Effector memory CD8-positive, alpha-beta T cell (primary cell): Measurements from ENCODE around the gene PARVA.

Source experiments
- ATAC-seq: fragments of 150-1000 bp; cut with Tn5 transposase; replicated peaks from 2 replicates; pipeline ENCODE4 v1.10.0; 2021; ENCODE audit warnings: mild to moderate bottlenecking, moderate library complexity
- DNase-seq, 3 experiments: peaks; one replicate each; pipeline ENCODE4 v3.0.0; 2021
- H3K27ac Mint-ChIP-seq, 2 donors: one replicate each; pipeline ENCODE4 v1.8.0; 2022; ENCODE audit warnings: mild to moderate bottlenecking in 2 of 2, mixed read lengths in 2 of 2, moderate library complexity in 2 of 2
- H3K27me3 Mint-ChIP-seq, 2 donors: one replicate each; pipeline ENCODE4 v1.8.0; 2022; ENCODE audit warnings: mixed read lengths in 2 of 2
- H3K36me3 Mint-ChIP-seq: one replicate; pipeline ENCODE4 v1.8.0; 2022; ENCODE audit warnings: mild to moderate bottlenecking, moderate library complexity, mixed read lengths; ENCODE audit not compliant: insufficient read depth
- H3K4me1 Mint-ChIP-seq, 2 donors: one replicate each; pipeline ENCODE4 v1.8.0; 2022; ENCODE audit warnings: low read depth in 2 of 2, mixed read lengths in 2 of 2
- H3K4me3 Mint-ChIP-seq, 2 donors: one replicate each; pipeline ENCODE4 v1.8.0; 2022; ENCODE audit warnings: mild to moderate bottlenecking in 2 of 2, mixed read lengths in 2 of 2, moderate library complexity in 2 of 2
- H3K9me3 Mint-ChIP-seq, 2 donors: one replicate each; pipeline ENCODE4 v1.8.0; 2022; ENCODE audit warnings: mixed read lengths in 2 of 2

Gene PARVA

GRCh38 chr11:12382451-12382850 is 5.1 kb downstream of the PARVA start:
- peaks cover 36 to 50% of the 10 kb centered on the region in 2 donors for H3K27me3 Mint-ChIP-seq
- peaks cover 0 to 5% of the 10 kb centered on the region in 2 donors for H3K4me1 Mint-ChIP-seq
- no peaks in the 10 kb centered on the region for H3K36me3 Mint-ChIP-seq
- no peak overlapping the region for H3K4me3 Mint-ChIP-seq
- ATAC-seq (no peak), DNase-seq (no peak)
- no peaks in the 10 kb centered on the region for H3K9me3 Mint-ChIP-seq
- H3K27ac Mint-ChIP-seq: no peak overlapping the region

GRCh38 chr11:12386309-12386708 is 8.9 kb downstream of the PARVA start:
- H3K4me1 Mint-ChIP-seq: peaks cover 0 to 3% of the 10 kb centered on the region in 2 donors
- H3K27me3 Mint-ChIP-seq: peaks cover 13 to 29% of the 10 kb centered on the region in 2 donors
- DNase-seq: no peak
- no peak overlapping the region for H3K27ac Mint-ChIP-seq
- no peak for ATAC-seq
- no peaks in the 10 kb centered on the region for H3K9me3 Mint-ChIP-seq
- no peaks in the 10 kb centered on the region for H3K36me3 Mint-ChIP-seq
- H3K4me3 Mint-ChIP-seq: no peak overlapping the region

GRCh38 chr11:12386745-12387144 is 9.4 kb downstream of the PARVA start:
- Mint-ChIP-seq H3K27ac (no peak overlapping the region), H3K4me3 (no peak overlapping the region), H3K4me1 (peaks cover 0 to 3% of the 10 kb centered on the region in 2 donors), H3K27me3 (peaks cover 13 to 29% of the 10 kb centered on the region in 2 donors), H3K9me3 (no peaks in the 10 kb centered on the region), H3K36me3 (no peaks in the 10 kb centered on the region)
- ATAC-seq (no peak), DNase-seq (no peak)

GRCh38 chr11:12388173-12388572 is 10.8 kb downstream of the PARVA start:
- no peak for ATAC-seq

GRCh38 chr11:12388939-12389670 is 11.7 kb downstream of the PARVA start:
- Mint-ChIP-seq H3K4me1 (peaks cover 0 to 3% of the 10 kb centered on the region in 2 donors), H3K9me3 (peaks cover 0 to 2% of the 10 kb centered on the region in 2 donors), H3K27ac (no peak overlapping the region), H3K4me3 (no peak overlapping the region), H3K36me3 (no peaks in the 10 kb centered on the region), H3K27me3 (peaks cover 13 to 25% of the 10 kb centered on the region in 2 donors)
- ATAC-seq (no peak), DNase-seq (no peak)

More at GRCh38 chr11:12388173-12388572, 10.8 kb downstream of the PARVA start:
- no peak for DNase-seq
- Mint-ChIP-seq H3K36me3 (no peaks in the 10 kb centered on the region), H3K27ac (no peak overlapping the region), H3K4me3 (no peak overlapping the region), H3K9me3 (no peaks in the 10 kb centered on the region), H3K4me1 (peaks cover 0 to 3% of the 10 kb centered on the region in 2 donors), H3K27me3 (peaks cover 13 to 29% of the 10 kb centered on the region in 2 donors)

GRCh38 chr11:12389676-12390657 is 12.6 kb downstream of the PARVA start:
- Mint-ChIP-seq H3K9me3 (peaks cover 0 to 2% of the 10 kb centered on the region in 2 donors), H3K27ac (peak overlapping the region in 1 of 2 donors; percentile 44), H3K36me3 (no peaks in the 10 kb centered on the region), H3K4me1 (peaks cover 0 to 3% of the 10 kb centered on the region in 2 donors), H3K4me3 (no peak overlapping the region), H3K27me3 (peaks cover 8 to 18% of the 10 kb centered on the region in 2 donors)
- ATAC-seq (no peak), DNase-seq (no peak)

GRCh38 chr11:12390687-12391110 is 13.3 kb downstream of the PARVA start:
- H3K27ac Mint-ChIP-seq: no peak overlapping the region
- H3K9me3 Mint-ChIP-seq: peaks cover 0 to 2% of the 10 kb centered on the region in 2 donors
- H3K4me3 Mint-ChIP-seq: no peak overlapping the region
- ATAC-seq: no peak
- no peaks in the 10 kb centered on the region for H3K36me3 Mint-ChIP-seq
- H3K27me3 Mint-ChIP-seq: peaks cover 7 to 18% of the 10 kb centered on the region in 2 donors
- H3K4me1 Mint-ChIP-seq: peaks cover 0 to 3% of the 10 kb centered on the region in 2 donors
- DNase-seq: no peak

- ATAC-seq: no peak
- DNase-seq: no peak
- H3K36me3 Mint-ChIP-seq: no peaks in the 10 kb centered on the region
- no peak overlapping the region for H3K4me3 Mint-ChIP-seq
- peaks cover 0 to 2% of the 10 kb centered on the region in 2 donors for H3K9me3 Mint-ChIP-seq
- H3K27ac Mint-ChIP-seq: no peak overlapping the region
- H3K27me3 Mint-ChIP-seq: peaks cover 7% of the 10 kb centered on the region in 2 donors
- peaks cover 0 to 3% of the 10 kb centered on the region in 2 donors for H3K4me1 Mint-ChIP-seq
Measured at GRCh38 chr11:12392672-12393071, 15.3 kb downstream of the PARVA start.

GRCh38 chr11:12393691-12394090 is 16.3 kb downstream of the PARVA start:
- Mint-ChIP-seq H3K27ac (no peak overlapping the region), H3K27me3 (peaks cover 7% of the 10 kb centered on the region in 2 donors), H3K9me3 (peaks cover 0 to 2% of the 10 kb centered on the region in 2 donors), H3K4me3 (no peak overlapping the region), H3K36me3 (no peaks in the 10 kb centered on the region), H3K4me1 (peaks cover 0 to 3% of the 10 kb centered on the region in 2 donors)
- ATAC-seq (no peak), DNase-seq (no peak)

- H3K36me3 Mint-ChIP-seq: no peaks in the 10 kb centered on the region
- no peak for DNase-seq
- peaks cover 7% of the 10 kb centered on the region in 2 donors for H3K27me3 Mint-ChIP-seq
- ATAC-seq: no peak
- H3K4me3 Mint-ChIP-seq: no peak overlapping the region
- peaks cover 0 to 3% of the 10 kb centered on the region in 2 donors for H3K4me1 Mint-ChIP-seq
- no peak overlapping the region for H3K27ac Mint-ChIP-seq
- H3K9me3 Mint-ChIP-seq: peaks cover 0 to 2% of the 10 kb centered on the region in 2 donors
Measured at GRCh38 chr11:12394601-12395000, 17.2 kb downstream of the PARVA start.

GRCh38 chr11:12395333-12395732 is 18.0 kb downstream of the PARVA start:
- no peak for ATAC-seq
- H3K27ac Mint-ChIP-seq: no peak overlapping the region
- peaks cover 0 to under 1% of the 10 kb centered on the region in 2 donors for H3K4me1 Mint-ChIP-seq
- H3K9me3 Mint-ChIP-seq: peaks cover 0 to 2% of the 10 kb centered on the region in 2 donors
- DNase-seq: no peak
- H3K36me3 Mint-ChIP-seq: no peaks in the 10 kb centered on the region
- H3K4me3 Mint-ChIP-seq: no peak overlapping the region
- H3K27me3 Mint-ChIP-seq: peaks cover under 1% of the 10 kb centered on the region in 2 donors

- DNase-seq (no peak), ATAC-seq (no peak)
- Mint-ChIP-seq H3K36me3 (no peaks in the 10 kb centered on the region), H3K4me3 (no peak overlapping the region), H3K27me3 (peaks cover 0 to 7% of the 10 kb centered on the region in 2 donors), H3K9me3 (peaks cover 0 to 2% of the 10 kb centered on the region in 2 donors), H3K27ac (no peak overlapping the region), H3K4me1 (peaks cover 0 to 1% of the 10 kb centered on the region in 2 donors)
Measured at GRCh38 chr11:12397931-12398334, 20.6 kb downstream of the PARVA start.

GRCh38 chr11:12399355-12399754 is 22.0 kb downstream of the PARVA start:
- no peak for ATAC-seq
- H3K27ac Mint-ChIP-seq: no peak overlapping the region
- DNase-seq: no peak
- peaks cover 0 to 1% of the 10 kb centered on the region in 2 donors for H3K4me1 Mint-ChIP-seq
- H3K27me3 Mint-ChIP-seq: peaks cover 0 to 7% of the 10 kb centered on the region in 2 donors
- no peaks in the 10 kb centered on the region for H3K36me3 Mint-ChIP-seq
- H3K4me3 Mint-ChIP-seq: no peak overlapping the region
- H3K9me3 Mint-ChIP-seq: no peaks in the 10 kb centered on the region
